IPS DF 19.7 (cell line): Measurements from ENCODE around the gene OPA3.

Source experiments
- DNase-seq: peaks from one replicate; pipeline ENCODE4 v3.0.0-alpha.2; 2013; ENCODE audit warnings: low read depth, low spot score

OPA3 gene

DNA sequence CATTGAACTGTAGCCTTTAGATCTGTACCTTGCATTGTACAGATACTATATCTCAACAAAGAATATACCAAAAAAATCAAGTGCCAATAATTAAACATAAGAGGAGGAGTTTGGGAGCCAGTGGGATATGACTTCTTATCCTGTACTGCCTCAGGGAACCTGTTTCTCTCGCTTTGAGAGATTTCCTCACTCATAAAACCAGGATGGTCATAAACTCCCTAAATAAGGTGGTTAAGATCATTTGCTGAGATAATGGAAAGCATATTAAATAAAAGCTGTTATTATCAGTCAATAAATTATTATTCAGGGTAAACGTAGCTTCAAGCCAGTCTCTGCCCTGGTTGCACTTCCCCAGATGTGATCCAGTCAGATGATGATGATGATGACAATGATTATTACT, 17.0 kb downstream of the OPA3 start:
- no peak for DNase-seq

DNA sequence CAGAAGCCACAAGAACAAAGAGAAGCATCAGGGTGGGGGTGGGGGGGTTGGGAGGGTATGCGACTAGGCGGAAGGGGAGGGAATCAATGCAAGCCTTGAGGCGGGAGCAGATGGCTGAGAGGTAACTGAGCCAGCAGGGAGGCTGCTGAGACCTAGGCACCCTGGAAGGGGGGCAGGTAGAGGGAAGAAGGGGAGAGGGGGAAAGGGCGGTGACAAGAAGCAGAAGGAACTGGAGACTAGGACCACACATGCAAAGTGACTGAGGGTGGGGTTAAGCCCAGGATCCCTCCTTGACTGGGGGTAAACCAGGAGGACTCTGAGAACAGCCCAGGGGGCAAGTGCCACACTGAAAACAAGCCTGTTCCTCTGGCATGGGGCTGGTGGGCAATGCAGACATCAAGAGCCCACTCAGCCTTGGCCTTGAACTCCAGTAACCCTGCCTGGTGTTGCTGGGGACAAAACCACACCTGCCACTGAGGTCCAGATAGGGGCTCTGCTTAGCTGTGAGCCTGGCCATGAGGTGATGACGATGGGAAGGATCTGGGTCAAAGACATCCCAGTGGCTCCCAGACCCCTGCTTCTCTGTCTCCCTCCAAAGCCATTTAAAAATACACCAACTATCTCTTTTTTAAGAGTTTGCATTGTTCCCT, 20.3 kb downstream of the OPA3 start:
- no peak for DNase-seq

DNA sequence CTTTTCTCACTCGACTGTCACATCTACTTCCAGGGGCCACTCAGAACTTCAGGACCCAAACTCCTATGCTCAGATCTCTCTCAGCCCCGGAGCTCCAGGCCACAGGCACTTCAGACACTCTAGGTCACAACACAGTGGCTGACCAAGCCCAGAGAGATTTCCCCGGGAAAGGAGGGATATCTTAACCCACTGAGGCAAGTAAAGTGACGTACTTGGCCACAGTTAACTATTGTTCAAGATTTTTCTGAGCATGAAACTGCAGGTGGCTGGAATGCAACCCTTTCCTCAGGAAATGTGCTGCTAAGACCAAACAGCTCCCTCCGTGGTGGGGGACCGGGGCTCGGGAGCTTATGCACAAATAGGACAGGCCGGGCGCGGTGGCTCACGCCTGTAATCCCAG, 23.9 kb downstream of the OPA3 start:
- DNase-seq = no peak

DNA sequence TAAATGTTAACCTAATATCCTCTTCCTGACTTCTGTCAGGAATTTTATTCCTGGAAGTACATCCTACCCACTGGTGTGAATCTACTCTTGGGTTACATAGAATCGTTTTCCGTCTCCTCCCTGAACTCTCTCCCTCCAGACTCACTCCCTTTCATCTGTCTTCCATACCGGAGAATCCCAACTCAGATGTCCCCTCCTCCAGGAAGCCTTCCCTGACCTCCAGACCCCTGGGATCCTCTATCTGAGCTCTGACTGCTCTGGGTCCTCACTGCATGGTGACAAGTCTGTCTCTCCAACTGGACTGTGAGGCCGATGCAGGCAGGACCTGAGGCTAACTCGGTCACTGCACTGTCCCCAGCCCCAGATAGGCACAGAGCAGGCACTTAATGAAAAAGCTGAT, 24.6 kb downstream of the OPA3 start:
- DNase-seq = no peak

DNA sequence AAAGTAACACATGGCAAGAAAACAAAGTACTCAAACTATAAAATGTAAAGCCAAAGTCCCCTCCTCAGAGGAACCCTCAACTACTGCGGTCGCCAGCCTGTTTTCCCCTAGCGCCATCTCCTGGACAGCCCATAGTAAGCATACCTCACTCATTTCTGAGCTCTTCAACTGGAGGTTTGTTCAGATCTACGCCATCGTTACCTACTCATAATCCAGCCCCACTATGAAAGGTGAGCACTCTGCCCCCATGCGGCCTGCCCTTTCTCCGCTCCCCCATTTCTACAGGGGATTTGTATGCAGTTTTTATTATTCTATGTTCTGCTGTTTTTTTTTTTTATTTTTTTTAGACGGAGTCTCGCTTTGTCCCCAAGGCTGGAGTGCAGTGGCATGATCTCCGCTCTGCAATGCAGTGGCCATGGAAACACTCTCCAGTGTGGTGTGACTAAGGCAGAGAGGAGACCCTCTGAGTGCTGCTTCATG, 26.2 kb downstream of the OPA3 start:
- no peak for DNase-seq

DNA sequence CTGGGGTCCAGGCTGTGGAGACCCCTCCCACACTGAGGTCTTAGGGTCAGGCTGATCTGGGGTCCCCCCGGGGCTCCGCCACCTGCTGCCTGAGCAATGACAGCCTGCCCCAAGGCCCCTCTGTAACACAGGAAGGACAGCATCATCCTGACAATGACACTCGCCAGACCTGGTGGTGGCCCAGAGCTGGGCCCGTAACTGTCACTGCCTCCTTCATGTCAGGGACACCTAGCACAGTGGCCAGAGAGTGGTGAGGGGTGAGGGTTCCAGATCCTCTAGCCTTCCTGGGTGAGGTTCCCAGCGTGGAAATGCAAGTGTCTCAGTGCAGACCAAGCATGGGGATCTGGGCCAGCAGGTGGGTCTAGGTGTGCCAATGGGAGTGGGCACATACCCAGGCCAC, 27.8 kb downstream of the OPA3 start:
- no peak for DNase-seq

DNA sequence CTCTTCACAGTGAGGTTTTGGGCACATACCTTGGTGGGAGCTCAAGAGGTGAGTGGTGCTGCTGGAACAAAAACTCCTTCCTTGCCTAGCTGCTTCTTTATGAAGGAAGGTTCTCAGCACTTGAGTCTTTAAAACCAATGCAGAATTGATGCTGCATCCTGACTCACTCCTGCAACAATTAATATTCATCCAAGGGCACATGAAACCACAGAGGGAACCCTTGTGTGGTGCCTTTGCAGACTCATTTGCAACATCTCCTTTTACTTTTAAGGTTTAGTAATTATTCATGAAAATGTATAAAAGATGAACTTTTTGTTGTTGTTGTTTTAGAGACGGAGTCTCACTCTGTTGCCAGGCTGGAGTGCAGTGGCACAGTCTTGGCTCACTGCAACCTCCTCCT, 30.1 kb downstream of the OPA3 start:
- no peak for DNase-seq

DNA sequence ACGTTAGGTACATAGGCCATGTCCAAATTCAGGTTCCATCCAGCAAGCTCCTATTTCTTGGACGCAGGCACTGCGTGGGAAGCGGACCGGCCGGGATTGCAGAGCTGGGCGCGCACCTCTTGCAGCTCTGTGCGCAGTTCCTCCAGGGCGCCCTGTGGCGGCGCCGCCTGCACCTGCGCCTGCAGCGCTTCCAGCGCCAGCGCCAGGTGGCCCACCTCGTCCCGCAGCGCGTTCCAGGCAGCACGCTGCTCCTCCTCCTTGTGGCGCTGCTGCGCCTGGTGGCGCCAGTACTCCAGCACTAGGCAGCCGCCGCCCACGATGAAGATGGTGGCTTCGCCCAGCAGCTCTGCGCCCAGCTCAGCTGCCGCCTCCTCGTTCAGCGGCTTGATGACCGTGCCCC, 31.1 kb downstream of the OPA3 start:
- DNase-seq = no peak

DNA sequence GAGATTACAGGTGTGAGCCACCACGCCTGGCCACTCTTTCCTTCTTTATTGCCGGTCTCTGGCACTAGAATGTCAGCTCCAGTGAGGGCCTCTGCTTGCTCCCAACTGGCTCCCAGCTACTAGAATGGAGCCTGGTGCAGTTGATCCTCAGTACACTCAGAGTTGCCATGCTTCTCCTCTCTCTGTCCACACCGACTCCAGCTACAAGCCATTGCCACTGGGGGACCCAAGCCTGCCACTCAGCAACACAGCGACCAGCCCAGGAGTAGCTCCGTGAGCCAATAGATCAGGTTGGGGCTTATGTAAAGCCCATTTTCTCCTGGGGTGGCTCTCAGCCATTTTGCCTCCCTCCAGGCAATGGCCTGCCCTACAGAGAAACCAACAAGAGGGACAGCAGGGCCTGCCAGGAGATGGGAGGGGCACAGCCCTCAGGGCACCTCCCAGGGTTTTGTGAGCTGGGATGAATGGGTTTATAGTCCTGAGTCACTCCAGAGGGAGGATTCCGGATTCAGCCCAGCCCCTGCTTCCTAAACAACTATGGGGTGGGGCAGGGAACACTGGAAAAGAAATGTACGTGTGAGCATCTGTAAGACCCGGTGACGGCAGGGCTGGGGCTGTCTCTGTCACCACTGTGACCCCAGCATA, 36.5 kb downstream of the OPA3 start:
- no peak for DNase-seq

DNA sequence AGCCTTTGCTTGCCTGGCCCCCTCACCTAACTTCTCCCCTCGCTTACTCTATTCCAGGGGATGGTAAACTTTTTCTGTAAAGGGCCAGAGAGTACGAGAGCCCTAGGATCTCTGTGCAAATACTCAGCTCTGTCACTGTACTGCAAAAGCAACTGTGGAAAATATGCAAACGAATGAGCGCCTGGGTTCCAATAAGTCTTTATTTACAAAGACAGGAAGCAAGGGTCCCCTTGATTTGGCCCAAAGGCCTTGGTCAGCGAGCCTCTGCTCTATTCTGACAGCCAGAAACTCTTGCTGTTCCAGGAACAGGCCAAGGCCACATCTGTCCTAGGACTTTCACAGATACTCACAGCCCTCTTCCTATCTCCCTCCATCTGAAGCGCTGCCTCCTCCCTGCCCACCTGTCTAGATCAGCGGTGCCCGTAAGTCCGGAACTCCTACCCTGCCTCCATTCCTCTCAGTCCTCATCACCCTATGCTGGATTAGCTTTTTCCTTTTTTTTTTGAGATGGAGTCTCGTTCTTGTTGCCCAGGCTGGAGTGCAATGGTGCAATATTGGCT, 37.3 kb downstream of the OPA3 start:
- DNase-seq = no peak

DNA sequence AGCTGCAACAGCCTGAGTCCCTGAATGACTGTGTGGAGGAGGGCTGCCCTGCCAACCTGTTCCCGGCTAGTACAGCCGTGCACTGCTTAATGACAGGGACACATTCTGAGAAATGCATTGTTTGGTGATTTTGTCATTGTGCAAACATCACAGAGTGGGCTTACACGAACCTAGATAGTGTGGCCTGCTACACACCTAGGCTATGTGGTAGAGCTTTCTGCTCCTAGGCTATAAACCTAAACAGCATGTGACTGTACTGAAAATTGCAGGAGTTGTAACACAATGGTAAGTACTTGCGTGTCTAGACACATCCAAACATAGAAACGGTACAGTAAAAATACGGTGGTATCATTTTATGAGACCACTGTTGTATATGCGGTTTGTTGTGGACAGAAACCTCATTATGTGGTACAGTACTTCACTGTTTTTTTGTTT, 42.4 kb downstream of the OPA3 start:
- no peak for DNase-seq

DNA sequence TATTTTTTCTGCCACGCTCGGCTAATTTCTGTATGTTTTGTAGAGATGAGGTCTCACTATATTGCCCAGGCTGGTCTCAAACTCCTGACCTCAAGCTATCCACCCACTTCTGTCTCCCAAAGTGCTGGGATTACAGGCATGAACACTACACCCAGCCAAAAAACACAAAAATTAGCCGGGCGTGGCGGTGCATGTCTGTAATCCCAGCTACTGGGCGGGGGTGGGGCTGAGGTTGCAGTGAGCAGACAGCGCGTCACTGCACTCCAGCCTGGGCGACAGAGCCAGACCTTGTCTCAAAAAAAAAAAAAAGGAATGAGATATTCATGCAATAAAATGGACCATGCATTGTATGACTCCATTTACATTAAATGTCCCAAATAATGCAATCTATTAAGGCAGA, 45.1 kb downstream of the OPA3 start:
- DNase-seq = no peak

DNA sequence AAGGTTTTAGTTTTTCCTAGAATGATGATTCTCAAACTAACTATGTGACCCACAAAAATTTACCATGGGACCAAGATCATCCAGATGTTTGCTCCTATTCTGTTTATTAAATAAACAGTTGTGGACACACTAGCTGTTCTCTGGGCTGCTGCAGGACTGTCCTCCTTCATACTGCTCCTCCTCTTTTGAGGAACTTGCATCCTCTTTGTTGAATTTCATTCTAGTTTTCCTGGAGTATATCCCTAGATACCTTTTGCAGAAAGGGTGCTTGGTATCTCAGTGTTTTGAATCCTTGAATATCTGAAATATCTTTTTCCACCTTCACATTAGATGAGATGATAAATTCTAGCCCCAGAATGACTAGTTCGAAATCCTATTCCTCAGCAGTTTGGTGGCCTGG, 53.3 kb downstream of the OPA3 start:
- DNase-seq = no peak

DNA sequence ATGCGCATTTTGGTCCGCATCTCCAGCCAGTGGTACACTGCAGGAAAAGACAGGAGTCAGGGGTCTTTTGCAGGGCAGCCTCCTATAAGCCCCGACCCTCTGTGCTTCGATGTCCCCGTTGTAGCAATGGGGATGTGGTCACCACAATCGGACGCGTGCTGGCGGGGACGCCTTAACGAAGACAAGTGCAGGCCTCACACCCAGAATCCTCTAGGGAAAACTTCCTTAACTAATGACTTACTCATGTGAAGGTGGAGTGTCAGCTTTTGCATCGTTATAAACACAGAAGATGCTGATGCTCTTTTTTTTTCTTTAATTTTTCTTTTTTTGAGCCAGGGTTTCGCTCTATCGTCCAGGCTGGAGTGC, 55.2 kb downstream of the OPA3 start:
- no peak for DNase-seq

DNA sequence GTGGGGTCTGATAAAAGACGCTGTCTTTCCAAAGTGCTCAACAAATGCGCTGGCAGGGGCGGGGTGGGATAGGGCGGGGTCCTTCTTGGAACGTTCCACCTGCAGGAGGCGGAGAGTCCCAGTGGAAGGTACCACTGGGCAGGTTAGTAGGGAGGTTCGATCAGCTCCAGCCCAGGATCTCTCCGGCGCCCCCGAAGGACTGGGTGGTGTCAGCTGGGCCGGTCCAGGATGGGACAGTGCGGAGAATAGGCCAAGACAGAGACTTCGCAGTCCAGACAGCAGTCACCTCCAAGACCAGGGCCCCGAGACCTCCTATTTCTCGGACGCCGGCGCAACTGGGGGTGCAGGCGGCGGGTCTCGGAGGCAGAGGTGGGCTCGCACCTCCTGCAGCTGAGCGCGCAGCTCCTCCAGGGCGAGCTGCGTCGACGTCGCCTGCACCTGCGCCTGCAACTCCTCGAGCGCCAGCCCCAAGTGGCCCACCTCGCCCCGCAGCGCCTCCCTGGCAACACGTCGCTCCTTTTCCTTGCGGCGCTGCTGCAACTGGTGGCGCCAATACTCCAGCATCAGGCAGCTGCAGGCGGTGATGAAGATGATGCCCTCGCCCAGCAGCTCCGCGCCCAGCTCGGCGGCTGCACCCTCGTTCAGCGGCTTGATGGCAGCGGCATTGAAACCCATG, 55.7 kb downstream of the OPA3 start:
- DNase-seq = peak; percentile 78

DNA sequence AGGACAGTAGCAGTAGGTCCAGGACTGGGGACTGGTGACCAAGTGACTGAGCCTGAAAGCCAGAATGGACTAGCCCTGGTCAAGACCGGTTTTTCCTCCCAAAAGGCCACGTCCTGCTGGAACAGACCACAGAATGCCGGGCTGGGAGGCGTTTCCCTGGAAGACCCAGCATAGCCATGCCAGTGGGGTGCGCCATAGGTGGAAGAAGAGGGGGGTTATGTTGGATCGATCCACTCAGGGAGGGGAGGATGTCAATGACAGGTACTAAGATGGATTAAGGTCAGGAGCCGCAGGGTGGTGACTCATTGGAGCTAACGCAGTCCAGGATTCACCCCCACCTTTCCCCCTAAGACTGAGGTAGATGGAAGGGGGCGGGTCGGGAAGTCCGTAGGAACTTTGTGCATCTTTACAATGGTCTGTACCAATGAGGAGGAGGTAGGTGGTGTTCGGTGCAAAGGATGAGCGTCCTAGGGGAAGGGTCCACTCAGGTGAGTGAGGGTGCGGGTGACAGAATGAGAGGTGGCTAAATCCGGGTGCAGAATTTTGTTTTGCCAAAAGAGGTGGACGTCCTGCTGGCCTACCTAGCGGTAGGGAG, 56.4 kb downstream of the OPA3 start:
- no peak for DNase-seq

DNA sequence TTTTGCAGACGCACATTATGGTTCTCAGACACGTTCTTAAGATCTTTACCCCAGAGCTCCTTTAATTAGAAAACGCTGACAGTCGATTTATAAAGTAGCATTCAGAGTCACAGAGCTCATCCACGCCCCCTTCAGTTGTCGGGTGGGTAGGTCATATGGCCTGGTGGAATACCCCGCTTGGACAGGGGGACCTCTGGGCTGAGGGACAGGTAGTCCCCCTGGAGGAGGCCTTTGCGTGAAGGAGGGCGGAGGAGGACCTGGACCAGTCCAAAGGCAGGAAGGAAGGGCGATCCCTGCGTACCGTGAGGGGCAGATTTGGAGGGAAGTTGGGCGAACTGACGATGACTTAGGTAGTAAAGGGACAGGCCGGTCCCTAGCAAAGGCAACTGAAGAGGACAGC, 56.9 kb downstream of the OPA3 start:
- DNase-seq = no peak

DNA sequence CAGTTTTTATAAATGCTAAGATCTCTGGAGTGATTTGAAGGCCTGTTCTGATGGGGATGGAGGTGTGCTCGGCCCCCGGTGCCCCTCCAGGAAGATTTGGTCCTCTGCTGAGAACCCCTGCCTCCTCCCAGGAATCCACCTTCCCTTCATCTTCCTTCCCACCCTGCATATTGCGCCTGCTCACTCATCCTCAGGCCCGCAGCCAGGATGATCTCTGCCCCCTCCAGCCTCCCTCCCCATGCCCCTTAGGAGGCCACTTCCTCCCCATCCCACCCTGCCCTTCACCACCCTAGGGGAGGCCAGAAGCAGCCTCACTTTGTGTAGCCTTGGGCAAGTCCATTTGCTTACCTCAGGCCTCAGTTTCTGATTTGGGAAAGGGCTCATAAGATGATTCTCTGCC, 57.6 kb downstream of the OPA3 start:
- DNase-seq = no peak

DNA sequence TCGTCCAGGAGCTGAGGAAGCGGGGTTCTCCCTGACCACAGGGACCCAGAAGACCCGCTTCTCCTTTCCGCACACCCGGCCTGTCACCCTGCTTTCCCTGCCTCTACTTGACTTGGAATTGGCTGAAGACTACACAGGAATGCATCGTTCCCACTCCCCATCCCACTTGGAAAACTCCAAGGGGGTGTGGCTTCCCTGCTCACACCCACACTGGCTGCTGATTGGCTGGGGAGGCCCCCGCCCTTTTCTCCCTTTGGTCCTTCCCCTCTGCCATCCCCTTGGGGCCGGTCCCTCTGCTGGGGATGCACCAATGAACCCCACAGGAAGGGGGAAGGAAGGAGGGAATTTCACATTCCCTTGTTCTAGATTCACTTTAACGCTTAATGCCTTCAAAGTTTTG, 58.5 kb downstream of the OPA3 start:
- DNase-seq = peak; percentile 90

DNA sequence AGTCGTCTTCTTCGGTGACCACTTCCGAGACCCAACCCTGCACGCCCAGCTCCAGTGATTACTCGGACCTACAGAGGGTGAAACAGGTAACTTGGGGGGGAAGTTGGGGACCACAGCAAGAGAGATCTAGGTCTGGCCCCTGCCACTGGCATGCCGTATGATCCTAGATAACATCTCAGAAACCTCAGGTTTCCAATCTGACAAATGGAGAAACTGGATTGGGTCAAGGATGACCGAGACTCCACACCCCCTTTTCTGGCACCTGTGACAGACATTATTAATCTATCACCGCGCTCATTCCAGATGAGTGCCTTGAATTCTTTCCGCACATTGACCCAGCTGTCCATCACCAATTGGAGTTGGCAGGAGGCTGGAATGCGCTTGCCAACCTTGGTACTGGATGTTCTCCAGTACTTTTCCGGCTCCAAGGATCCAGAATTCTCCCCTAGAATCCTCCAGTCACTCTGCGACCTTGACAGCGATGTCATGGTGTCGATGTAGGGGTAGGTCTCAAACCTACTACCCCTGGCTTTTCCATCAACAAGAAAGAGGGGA, 60.0 kb downstream of the OPA3 start:
- no peak for DNase-seq

DNA sequence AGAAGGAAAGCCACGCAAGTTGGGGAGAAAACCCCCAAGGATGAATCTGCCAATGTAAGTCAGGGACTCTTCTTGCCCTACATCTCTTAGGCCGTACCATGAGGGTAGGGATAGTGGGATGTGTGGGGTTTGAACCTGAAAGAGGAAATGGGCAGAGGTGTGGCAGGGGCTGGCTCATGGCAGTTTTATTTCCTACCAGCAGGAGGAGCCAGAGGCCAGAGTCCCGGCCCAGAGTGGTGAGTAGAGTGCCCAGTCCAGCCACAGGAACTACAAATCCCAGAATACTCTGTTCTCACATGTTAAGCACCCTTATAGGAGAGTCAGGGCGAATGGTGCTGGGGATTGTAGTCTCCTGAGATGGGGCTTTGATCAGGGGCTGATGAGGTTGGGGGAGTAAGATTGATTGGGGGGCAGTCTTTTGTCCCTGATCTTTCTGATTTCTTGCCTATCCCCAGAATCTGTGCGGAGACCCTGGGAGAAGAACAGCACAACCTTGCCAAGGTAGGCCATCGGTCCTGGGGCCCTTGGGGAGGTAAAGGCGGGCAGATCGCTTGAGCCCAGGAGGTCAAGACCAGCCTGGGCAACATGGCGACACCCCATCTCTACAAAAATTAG, 60.9 kb downstream of the OPA3 start:
- peak; percentile 78 for DNase-seq
